ENCODE measurements around the gene TRMT11.
"Not testable (repeated sequence)": the region's sequence is repeated elsewhere in the genome, so short reads cannot be mapped to it uniquely, and the experiment has no call there.

Gene TRMT11

GRCh38 chr6:125948455-125948854 is 37.9 kb upstream of the TRMT11 start:
- Histone ChIP-seq H3K4me1 (ENCODE audit: control insufficient read depth, insufficient read depth, low read length) (peaks cover 2% of the 10 kb centered on the region), H3K9me3 (ENCODE audit: control insufficient read depth, insufficient read depth, low read length) (no peaks in the 10 kb centered on the region), H3K4me3 (ENCODE audit: low read depth, low read length) (no peak overlapping the region), H3K9ac (ENCODE audit: low read depth, low read length) (no peak overlapping the region), H3K27me3 (ENCODE audit: control insufficient read depth, insufficient read depth, low read length) (peaks cover 2% of the 10 kb centered on the region), H3K36me3 (ENCODE audit: control insufficient read depth, insufficient read depth, low read length) (no peaks in the 10 kb centered on the region)

GRCh38 chr6:125949069-125949468 is 37.3 kb upstream of the TRMT11 start:
- H3K4me1 ChIP-seq (ENCODE audit: control insufficient read depth, insufficient read depth, low read length) = peaks cover 2% of the 10 kb centered on the region
- no peaks in the 10 kb centered on the region for H3K9me3 ChIP-seq (ENCODE audit: control insufficient read depth, insufficient read depth, low read length)
- H3K36me3 ChIP-seq (ENCODE audit: control insufficient read depth, insufficient read depth, low read length) = no peaks in the 10 kb centered on the region
- no peak overlapping the region for H3K9ac ChIP-seq (ENCODE audit: low read depth, low read length)
- no peak overlapping the region for H3K4me3 ChIP-seq (ENCODE audit: low read depth, low read length)
- H3K27me3 ChIP-seq (ENCODE audit: control insufficient read depth, insufficient read depth, low read length) = peaks cover 2% of the 10 kb centered on the region

GRCh38 chr6:125950293-125950692 is 36.0 kb upstream of the TRMT11 start:
- Histone ChIP-seq H3K27me3 (ENCODE audit: control insufficient read depth, insufficient read depth, low read length) (peaks cover 2% of the 10 kb centered on the region), H3K4me3 (ENCODE audit: low read depth, low read length) (no peak overlapping the region), H3K36me3 (ENCODE audit: control insufficient read depth, insufficient read depth, low read length) (no peaks in the 10 kb centered on the region), H3K9ac (ENCODE audit: low read depth, low read length) (no peak overlapping the region), H3K4me1 (ENCODE audit: control insufficient read depth, insufficient read depth, low read length) (peaks cover 2% of the 10 kb centered on the region), H3K9me3 (ENCODE audit: control insufficient read depth, insufficient read depth, low read length) (no peaks in the 10 kb centered on the region)

- H3K27me3 ChIP-seq (ENCODE audit: control insufficient read depth, insufficient read depth, low read length); H3K9me3 ChIP-seq (ENCODE audit: control insufficient read depth, insufficient read depth, low read length); H3K4me1 ChIP-seq (ENCODE audit: control insufficient read depth, insufficient read depth, low read length); H3K4me3 ChIP-seq (ENCODE audit: low read depth, low read length); H3K36me3 ChIP-seq (ENCODE audit: control insufficient read depth, insufficient read depth, low read length); H3K9ac ChIP-seq (ENCODE audit: low read depth, low read length): not testable (repeated sequence)
These were observed 35.6 kb upstream of the TRMT11 start for GRCh38 chr6:125950716-125951115.

GRCh38 chr6:125951323-125951722 is 35.0 kb upstream of the TRMT11 start:
- Histone ChIP-seq H3K36me3 (ENCODE audit: control insufficient read depth, insufficient read depth, low read length) (no peaks in the 10 kb centered on the region), H3K27me3 (ENCODE audit: control insufficient read depth, insufficient read depth, low read length) (peaks cover 2% of the 10 kb centered on the region), H3K4me3 (ENCODE audit: low read depth, low read length) (no peak overlapping the region), H3K4me1 (ENCODE audit: control insufficient read depth, insufficient read depth, low read length) (peaks cover 2% of the 10 kb centered on the region), H3K9ac (ENCODE audit: low read depth, low read length) (no peak overlapping the region), H3K9me3 (ENCODE audit: control insufficient read depth, insufficient read depth, low read length) (no peaks in the 10 kb centered on the region)

- peaks cover 2% of the 10 kb centered on the region for H3K27me3 ChIP-seq (ENCODE audit: control insufficient read depth, insufficient read depth, low read length)
- H3K4me1 ChIP-seq (ENCODE audit: control insufficient read depth, insufficient read depth, low read length) = peaks cover 7% of the 10 kb centered on the region
These were observed 33.4 kb upstream of the TRMT11 start for GRCh38 chr6:125952764-125953501.

GRCh38 chr6:125953502-125953875 is 32.9 kb upstream of the TRMT11 start:
- Histone ChIP-seq H3K4me1 (ENCODE audit: control insufficient read depth, insufficient read depth, low read length) (peaks cover 7% of the 10 kb centered on the region), H3K9me3 (ENCODE audit: control insufficient read depth, insufficient read depth, low read length) (no peaks in the 10 kb centered on the region), H3K27me3 (ENCODE audit: control insufficient read depth, insufficient read depth, low read length) (peaks cover 2% of the 10 kb centered on the region), H3K9ac (ENCODE audit: low read depth, low read length) (no peak overlapping the region), H3K36me3 (ENCODE audit: control insufficient read depth, insufficient read depth, low read length) (no peaks in the 10 kb centered on the region), H3K4me3 (ENCODE audit: low read depth, low read length) (peak overlapping the region; percentile 27)

More at GRCh38 chr6:125952764-125953501, 33.4 kb upstream of the TRMT11 start:
- no peaks in the 10 kb centered on the region for H3K9me3 ChIP-seq (ENCODE audit: control insufficient read depth, insufficient read depth, low read length)
- no peaks in the 10 kb centered on the region for H3K36me3 ChIP-seq (ENCODE audit: control insufficient read depth, insufficient read depth, low read length)
- H3K9ac ChIP-seq (ENCODE audit: low read depth, low read length) = no peak overlapping the region
- peak overlapping the region; percentile 27 for H3K4me3 ChIP-seq (ENCODE audit: low read depth, low read length)

- peaks cover 2% of the 10 kb centered on the region for H3K27me3 ChIP-seq (ENCODE audit: control insufficient read depth, insufficient read depth, low read length)
- no peaks in the 10 kb centered on the region for H3K9me3 ChIP-seq (ENCODE audit: control insufficient read depth, insufficient read depth, low read length)
- peaks cover 7% of the 10 kb centered on the region for H3K4me1 ChIP-seq (ENCODE audit: control insufficient read depth, insufficient read depth, low read length)
- no peak overlapping the region for H3K4me3 ChIP-seq (ENCODE audit: low read depth, low read length)
- no peak overlapping the region for H3K9ac ChIP-seq (ENCODE audit: low read depth, low read length)
- no peaks in the 10 kb centered on the region for H3K36me3 ChIP-seq (ENCODE audit: control insufficient read depth, insufficient read depth, low read length)
These were observed 31.5 kb upstream of the TRMT11 start for GRCh38 chr6:125954735-125955339.

GRCh38 chr6:125955973-125956372 is 30.4 kb upstream of the TRMT11 start:
- peaks cover 5% of the 10 kb centered on the region for H3K4me1 ChIP-seq (ENCODE audit: control insufficient read depth, insufficient read depth, low read length)
- H3K4me3 ChIP-seq (ENCODE audit: low read depth, low read length) = peak overlapping the region; percentile 90
- no peaks in the 10 kb centered on the region for H3K27me3 ChIP-seq (ENCODE audit: control insufficient read depth, insufficient read depth, low read length)
- H3K9me3 ChIP-seq (ENCODE audit: control insufficient read depth, insufficient read depth, low read length) = no peaks in the 10 kb centered on the region
- H3K36me3 ChIP-seq (ENCODE audit: control insufficient read depth, insufficient read depth, low read length) = no peaks in the 10 kb centered on the region
- H3K9ac ChIP-seq (ENCODE audit: low read depth, low read length) = no peak overlapping the region

GRCh38 chr6:125956506-125957390 is 29.6 kb upstream of the TRMT11 start, which contains the start of gene HINT3:
HINT3 (plus strand) TSS chr6:125956770; CDS start chr6:125956978, 208 bp downstream.
- no peaks in the 10 kb centered on the region for H3K36me3 ChIP-seq (ENCODE audit: control insufficient read depth, insufficient read depth, low read length)
- peaks cover 5% of the 10 kb centered on the region for H3K4me1 ChIP-seq (ENCODE audit: control insufficient read depth, insufficient read depth, low read length)
- H3K4me3 ChIP-seq (ENCODE audit: low read depth, low read length) = peak within 1 kb of the TSS; percentile 90

GRCh38 chr6:125957391-125957693 is 29.0 kb upstream of the TRMT11 start:
- H3K27me3 ChIP-seq (ENCODE audit: control insufficient read depth, insufficient read depth, low read length) = no peaks in the 10 kb centered on the region
- peaks cover 5% of the 10 kb centered on the region for H3K4me1 ChIP-seq (ENCODE audit: control insufficient read depth, insufficient read depth, low read length)
- H3K4me3 ChIP-seq (ENCODE audit: low read depth, low read length) = peak overlapping the region; percentile 90
- no peaks in the 10 kb centered on the region for H3K9me3 ChIP-seq (ENCODE audit: control insufficient read depth, insufficient read depth, low read length)
- no peaks in the 10 kb centered on the region for H3K36me3 ChIP-seq (ENCODE audit: control insufficient read depth, insufficient read depth, low read length)
- H3K9ac ChIP-seq (ENCODE audit: low read depth, low read length) = peak overlapping the region; percentile 83

More at GRCh38 chr6:125956506-125957390, 29.6 kb upstream of the TRMT11 start, which contains the start of gene HINT3:
- H3K9ac ChIP-seq (ENCODE audit: low read depth, low read length) = peak within 1 kb of the TSS; percentile 83
- no peaks in the 10 kb centered on the region for H3K27me3 ChIP-seq (ENCODE audit: control insufficient read depth, insufficient read depth, low read length)
- H3K9me3 ChIP-seq (ENCODE audit: control insufficient read depth, insufficient read depth, low read length) = no peaks in the 10 kb centered on the region
